Panc1 (cell line): ENCODE results near the gene TNRC18. TPM values are rescaled to one million over a fixed set of nuclear protein-coding genes. Genes with fewer than 3 reads are reported as not detected.

Source experiments
- ATAC-seq: fragments of 200-7000 bp; cut with Tn5 transposase; 2 replicates; pipeline ENCODE4 v1.9.1; 2020; ENCODE audit warnings: mild to moderate bottlenecking, moderate library complexity
- BruUV-seq: library from RNA; stranded (reverse); fragments of 400-500 nt; replicated peaks from 2 replicates; lab custom pipeline; 2021; lab: Mats Ljungman, UMichigan
- CTCF ChIA-PET: fragments of 300-600 bp; sonication (Branson Sonifier 250); formaldehyde crosslinking; loops from one replicate; lab custom pipeline; 2022; ENCODE audit warnings: antibody characterized with exemption; lab: Charles Lee
- POLR2A ChIA-PET: fragments of 300-600 bp; sonication (Branson Sonifier 250); formaldehyde crosslinking; loops from one replicate; lab custom pipeline; 2022; ENCODE audit warnings: antibody characterized with exemption; lab: Charles Lee
- DNase-seq: peaks from one replicate; pipeline ENCODE4 v3.0.0-alpha.2; 2010; ENCODE audit warnings: low read depth, low spot score
- H3K27ac ChIP-seq: 2 replicates; pipeline ENCODE4 v1.5.1; 2011; ENCODE audit warnings: mild to moderate bottlenecking, low read length, inconsistent platforms
- H3K27me3 ChIP-seq: fragments of 200-500 bp; sonication (Bioruptor generic); 2 replicates; pipeline ENCODE4 v1.6.0; 2014; ENCODE audit warnings: low read length, inconsistent platforms; ENCODE audit not compliant: control insufficient read depth, insufficient read depth
- H3K36me3 ChIP-seq: fragments of 200-500 bp; sonication (Bioruptor generic); 2 replicates; pipeline ENCODE4 v1.5.1; 2014; ENCODE audit warnings: inconsistent platforms, mild to moderate bottlenecking, low read length, moderate library complexity; ENCODE audit not compliant: control insufficient read depth, insufficient read depth
- H3K4me1 ChIP-seq: 2 replicates; pipeline ENCODE4 v1.5.1; 2011; ENCODE audit warnings: inconsistent platforms, mild to moderate bottlenecking, low read length, moderate library complexity; ENCODE audit not compliant: control insufficient read depth, insufficient read depth
- H3K4me3 ChIP-seq, 2 experiments: 2 replicates each; pipeline ENCODE4 v1.5.1; 2011 to 2012; ENCODE audit warnings: low read depth in 2 of 2, low read length in 2 of 2, mild to moderate bottlenecking in 2 of 2, inconsistent platforms in 1 of 2, moderate library complexity in 1 of 2
- H3K9me3 ChIP-seq: fragments of 200-500 bp; sonication (Bioruptor generic); 2 replicates; pipeline ENCODE4 v1.5.1; 2014; ENCODE audit warnings: low read depth, mild to moderate bottlenecking, inconsistent platforms, low read length, moderate library complexity; ENCODE audit not compliant: control insufficient read depth, insufficient read depth
- CTCF ChIP-seq: fragments of 450-650 bp; IDR thresholded peaks from 2 replicates; pipeline ENCODE4 v1.5.1; 2017; ENCODE audit warnings: mild to moderate bottlenecking
- POLR2AphosphoS5 ChIP-seq: IDR thresholded peaks from 2 replicates; pipeline ENCODE4 v1.6.1; 2012; ENCODE audit warnings: mild to moderate bottlenecking, low read depth, low read length, moderate library complexity
- REST ChIP-seq, 2 experiments: IDR thresholded peaks; 2 replicates each; pipeline ENCODE4 v1.6.1; 2011 to 2012; ENCODE audit warnings: low read depth in 2 of 2, control low read depth in 1 of 2, low read length in 1 of 2, mild to moderate bottlenecking in 1 of 2, moderate library complexity in 1 of 2; ENCODE audit not compliant: insufficient read depth in 1 of 2
- SIN3A ChIP-seq: IDR thresholded peaks from 2 replicates; pipeline ENCODE4 v1.6.1; 2012; ENCODE audit warnings: low read depth, mild to moderate bottlenecking, low read length, moderate library complexity, borderline replicate concordance; ENCODE audit not compliant: insufficient read depth
- TCF7L2 ChIP-seq: IDR thresholded peaks from 2 replicates; pipeline ENCODE4 v1.6.1; 2011; ENCODE audit warnings: mild to moderate bottlenecking, low read depth, low read length, inconsistent platforms
- in situ Hi-C: cut with HindIII; loops from 2 replicates; pipeline ENCODE4 v1.10.0; 2016; ENCODE audit warnings: low sequenced_read_pairs, low pct_unique_long_range_greater_than_20kb
- intact Hi-C: fragments of 100-400 bp; cut with micrococcal nuclease; formaldehyde crosslinking; loops from one replicate; pipeline ENCODE4 v1.10.0; 2022; ENCODE audit not compliant: unreplicated experiment
- total RNA-seq: library from RNA; stranded (reverse); gene quantifications from one replicate; pipeline ENCODE4 v1.2.1, GENCODE V29; 2021; ENCODE audit not compliant: unreplicated experiment

Gene TNRC18
- total RNA-seq, 1 experiment from 2014 or later = 148 TPM

- Histone ChIP-seq H3K27me3 (no peaks in the 10 kb centered on the region), H3K9me3 (no peaks in the 10 kb centered on the region), H3K36me3 (peaks cover 4% of the 10 kb centered on the region; the same call in 1 of the 2 replicates), H3K4me3 (no peak overlapping the region), H3K4me1 (peaks cover 6% of the 10 kb centered on the region; the same call in 1 of the 2 replicates), H3K27ac (no peak overlapping the region)
- no peak for TF ChIP-seq POLR2AphosphoS5
- TF ChIP-seq CTCF = no peak
- no peak for TF ChIP-seq TCF7L2
- intact Hi-C loops (no loop called here), in situ Hi-C loops (no loop called here)
- no peak for ATAC-seq
- POLR2A ChIA-PET = interaction anchor here (0.7 kb wide), 1 partner anchor 59 kb away, joined by 3 read pairs; no protein-coding TSS in a partner anchor
- no TSS peak for BruUV-seq
- no peak for DNase-seq
- CTCF ChIA-PET = no interaction called here
Observed at GRCh38 chr7:5390918-5391317, 32.7 kb downstream of the TNRC18 start.

- CTCF ChIA-PET = no interaction called here
- no peak for TF ChIP-seq REST (IDR thresholded peaks at IDR 0.05; ENCODE audit: insufficient read depth in 1 of 2, low read depth in 2 of 2, low read length in 1 of 2)
- TF ChIP-seq TCF7L2 = no peak
- TF ChIP-seq CTCF = no peak
- TF ChIP-seq POLR2AphosphoS5 = no peak
- no peak for TF ChIP-seq SIN3A
- intact Hi-C loops = no loop called here
- POLR2A ChIA-PET = no interaction called here
- in situ Hi-C loops = no loop called here
- DNase-seq = no peak
- no TSS peak for BruUV-seq
- Histone ChIP-seq H3K9me3 (no peaks in the 10 kb centered on the region), H3K27me3 (no peaks in the 10 kb centered on the region), H3K36me3 (peaks cover 4% of the 10 kb centered on the region; the same call in 1 of the 2 replicates), H3K4me3 (no peak overlapping the region), H3K27ac (no peak overlapping the region), H3K4me1 (no peaks in the 10 kb centered on the region; the same call in 1 of the 2 replicates)
- no peak for ATAC-seq
Observed at GRCh38 chr7:5388905-5389433, 34.7 kb downstream of the TNRC18 start.
